ENCODE data around the gene SLC10A7. TPM values are rescaled to one million over a fixed set of nuclear protein-coding genes. Genes with fewer than 3 reads are reported as not detected.

SLC10A7 gene
- total and polyA plus RNA-seq, 2 of the 8 experiments (the other 6 are each of a cell fraction or from before 2014, with no cell fraction given), result 2.5 to 2.9 TPM

GRCh38 chr4:146443525-146443924 is 78.2 kb downstream of the SLC10A7 start (continued):
- no peak for TF ChIP-seq KDM4A (IDR thresholded peaks at IDR 0.05; ENCODE audit: low read depth, low read length, severe bottlenecking)
- no peak for TF ChIP-seq BCL11A (IDR thresholded peaks at IDR 0.05; ENCODE audit: low read depth in 2 of 2, low read length in 2 of 2)
- TF ChIP-seq RFX5 (IDR thresholded peaks at IDR 0.05; ENCODE audit: borderline replicate concordance, low read depth, low read length), result no peak
